ENCODE results near the gene APP.
"Not testable (repeated sequence)": the region's sequence is repeated elsewhere in the genome, so short reads cannot be mapped to it uniquely, and the experiment has no call there.

Gene APP

GRCh38 chr21:26032263-26032662 is 138.3 kb downstream of the APP start:
- TF ChIP-seq, protein P1, sequence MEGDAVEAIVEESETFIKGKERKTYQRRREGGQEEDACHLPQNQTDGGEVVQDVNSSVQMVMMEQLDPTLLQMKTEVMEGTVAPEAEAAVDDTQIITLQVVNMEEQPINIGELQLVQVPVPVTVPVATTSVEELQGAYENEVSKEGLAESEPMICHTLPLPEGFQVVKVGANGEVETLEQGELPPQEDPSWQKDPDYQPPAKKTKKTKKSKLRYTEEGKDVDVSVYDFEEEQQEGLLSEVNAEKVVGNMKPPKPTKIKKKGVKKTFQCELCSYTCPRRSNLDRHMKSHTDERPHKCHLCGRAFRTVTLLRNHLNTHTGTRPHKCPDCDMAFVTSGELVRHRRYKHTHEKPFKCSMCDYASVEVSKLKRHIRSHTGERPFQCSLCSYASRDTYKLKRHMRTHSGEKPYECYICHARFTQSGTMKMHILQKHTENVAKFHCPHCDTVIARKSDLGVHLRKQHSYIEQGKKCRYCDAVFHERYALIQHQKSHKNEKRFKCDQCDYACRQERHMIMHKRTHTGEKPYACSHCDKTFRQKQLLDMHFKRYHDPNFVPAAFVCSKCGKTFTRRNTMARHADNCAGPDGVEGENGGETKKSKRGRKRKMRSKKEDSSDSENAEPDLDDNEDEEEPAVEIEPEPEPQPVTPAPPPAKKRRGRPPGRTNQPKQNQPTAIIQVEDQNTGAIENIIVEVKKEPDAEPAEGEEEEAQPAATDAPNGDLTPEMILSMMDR (IDR thresholded peaks at IDR 0.05; ENCODE audit: insufficient read depth, missing control alignments), result no peak
- DNase-seq (ENCODE audit: insufficient read length, low spot score) (no peak), FAIRE-seq (no peak)

DNA sequence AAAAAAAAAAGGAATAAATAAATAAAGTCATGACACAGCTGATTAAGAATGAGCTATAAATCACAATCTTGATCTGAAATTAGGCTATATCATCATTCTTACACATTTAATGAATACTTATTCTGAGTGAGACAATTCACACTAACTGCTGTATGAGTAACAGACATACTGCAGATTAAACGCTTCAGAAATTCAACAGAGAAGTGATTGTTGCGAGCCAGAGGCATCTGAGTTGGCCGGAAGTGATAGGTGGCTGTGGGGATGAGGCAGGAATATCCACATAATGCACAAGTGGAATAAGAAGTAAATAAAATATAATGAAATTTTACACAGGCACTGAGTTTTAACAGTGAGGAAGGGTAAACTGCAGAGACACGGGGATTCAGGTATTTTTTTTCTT is 142.4 kb downstream of the APP start:
- TF ChIP-seq, protein P1 (IDR thresholded peaks at IDR 0.05; ENCODE audit: insufficient read depth, missing control alignments), result no peak
- no peak for FAIRE-seq

GRCh38 chr21:26027696-26028095 is 142.9 kb downstream of the APP start:
- FAIRE-seq, result no peak
- TF ChIP-seq, protein P1 (IDR thresholded peaks at IDR 0.05; ENCODE audit: insufficient read depth, missing control alignments), result no peak

More for the DNA sequence above, 142.4 kb downstream of the APP start:
- DNase-seq (ENCODE audit: insufficient read length, low spot score), result no peak

DNA sequence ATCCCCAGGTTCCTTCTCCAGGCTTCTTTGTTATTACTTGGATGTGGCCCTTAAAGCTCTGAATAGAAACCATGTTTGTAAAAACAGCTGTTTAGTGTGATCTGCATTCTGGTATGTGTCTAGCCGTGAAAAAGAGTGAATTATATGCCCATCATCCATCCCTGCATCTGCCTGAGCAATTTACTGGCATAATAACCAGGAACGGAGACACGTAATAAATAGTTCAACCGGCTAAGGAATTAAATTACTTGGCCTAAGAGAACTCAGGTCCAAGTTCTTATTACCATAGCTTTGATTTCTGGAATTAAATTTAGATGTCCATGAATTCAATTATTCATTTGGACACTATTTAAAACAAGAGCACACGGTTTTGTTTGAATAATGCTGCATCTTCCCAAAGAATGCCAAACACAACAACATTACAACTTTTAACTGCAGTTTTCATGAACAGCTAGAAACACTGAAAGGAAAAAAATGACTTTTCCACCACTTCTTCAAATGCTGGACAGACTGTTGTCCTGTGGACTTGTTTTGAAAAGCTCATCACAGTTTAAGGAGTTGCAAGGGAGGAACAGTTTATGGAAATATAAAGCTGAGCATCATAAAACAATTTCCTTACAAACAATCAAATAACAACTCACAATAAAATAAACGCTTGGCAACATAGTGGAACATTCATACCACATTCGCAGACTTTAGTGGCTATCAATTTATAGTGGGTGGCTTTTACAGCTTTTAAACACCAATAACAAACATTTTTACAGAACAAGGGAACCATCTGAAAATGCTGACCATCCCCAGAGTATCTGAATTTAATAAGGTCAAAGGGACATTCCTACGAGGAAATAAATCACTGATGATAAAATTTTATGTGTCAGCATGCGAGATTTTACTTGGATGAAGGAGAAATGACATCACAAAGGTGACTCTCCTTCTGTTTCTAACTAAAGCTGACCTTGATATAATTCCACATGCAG is 144.7 kb downstream of the APP start:
- TF ChIP-seq, protein P1 (IDR thresholded peaks at IDR 0.05; ENCODE audit: insufficient read depth, missing control alignments), result no peak
- no peak for FAIRE-seq
- no peak for DNase-seq (ENCODE audit: insufficient read length, low spot score)

More at GRCh38 chr21:26027696-26028095, 142.9 kb downstream of the APP start:
- no peak for DNase-seq (ENCODE audit: insufficient read length, low spot score)

GRCh38 chr21:26023406-26023805 is 147.2 kb downstream of the APP start:
- not testable (repeated sequence) for DNase-seq (ENCODE audit: insufficient read length, low spot score); FAIRE-seq

DNA sequence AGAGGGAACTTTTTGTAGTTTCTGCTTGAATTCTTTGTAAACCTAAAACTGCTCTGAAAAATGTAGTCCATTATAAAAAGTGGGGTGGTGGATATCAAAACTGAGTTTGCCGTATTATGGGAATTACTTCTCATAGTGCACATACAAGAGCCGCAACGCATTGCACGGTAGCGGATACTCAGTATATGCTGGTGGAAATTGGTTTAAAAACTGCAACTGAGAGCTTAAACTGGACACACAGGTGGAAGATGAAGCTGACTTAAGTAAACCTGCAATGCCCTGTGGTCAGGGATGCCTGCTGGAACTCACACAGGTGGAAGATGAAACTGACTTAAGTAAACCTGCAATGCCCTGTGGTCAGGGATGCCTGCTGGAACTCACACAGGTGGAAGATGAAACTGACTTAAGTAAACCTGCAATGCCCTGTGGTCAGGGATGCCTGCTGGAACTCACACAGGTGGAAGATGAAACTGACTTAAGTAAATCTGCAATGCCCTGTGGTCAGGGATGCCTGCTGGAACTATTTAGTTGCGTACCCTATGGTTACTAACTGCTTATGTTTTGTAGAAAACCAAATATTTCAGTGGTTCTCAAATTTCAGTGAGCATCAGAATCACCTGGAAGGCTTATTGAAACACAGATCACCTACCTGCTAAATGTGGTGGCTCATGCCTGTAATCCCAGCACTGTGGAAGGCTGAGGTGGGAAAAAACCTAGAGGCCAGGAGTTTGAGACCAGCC is 147.8 kb downstream of the APP start:
- DNase-seq (ENCODE audit: insufficient read length, low spot score); FAIRE-seq: not testable (repeated sequence)

DNA sequence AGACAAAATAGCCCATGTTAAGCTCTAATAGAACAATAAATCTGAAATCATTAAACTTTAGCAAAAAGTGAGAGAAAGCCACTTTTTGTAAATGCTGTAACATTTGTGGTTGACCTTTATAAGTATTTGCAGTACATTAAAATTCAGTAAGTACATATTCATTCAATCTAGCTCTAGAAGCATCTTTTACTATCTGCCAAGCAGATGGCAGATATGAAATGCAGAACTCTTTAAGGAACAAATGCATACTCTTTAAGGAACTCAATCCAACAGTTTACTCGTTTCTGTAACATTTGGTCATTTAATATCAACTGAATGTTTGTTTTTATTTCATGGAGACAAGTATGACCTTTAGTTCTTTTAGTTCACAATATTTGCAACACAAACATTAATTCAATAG is 150.1 kb downstream of the APP start:
- FAIRE-seq (no peak), DNase-seq (ENCODE audit: insufficient read length, low spot score) (no peak)
- TF ChIP-seq, protein P1 (IDR thresholded peaks at IDR 0.05; ENCODE audit: insufficient read depth, missing control alignments), result no peak

- no peak for DNase-seq (ENCODE audit: insufficient read length, low spot score)
- TF ChIP-seq, protein P1 (IDR thresholded peaks at IDR 0.05; ENCODE audit: insufficient read depth, missing control alignments), result no peak
- FAIRE-seq, result no peak
These were observed 150.5 kb downstream of the APP start for GRCh38 chr21:26020081-26020480.

All from D721Med (cell line).